ENCODE results near the gene PLCB4. TPM values are rescaled to one million over a fixed set of nuclear protein-coding genes. Genes with fewer than 3 reads are reported as not detected.

The PLCB4 gene
- polyA plus RNA-seq, 1 donor, result 14.6 TPM

- no peak for DNase-seq
- Histone ChIP-seq H3K36me3 (ENCODE audit: control insufficient read depth, insufficient read depth, low read length) (no peaks in the 10 kb centered on the region), H3K4me3 (ENCODE audit: low read length) (no peak overlapping the region), H3K27me3 (ENCODE audit: control insufficient read depth, insufficient read depth, low read length) (no peaks in the 10 kb centered on the region), H3K4me1 (ENCODE audit: control insufficient read depth, insufficient read depth, low read length) (no peaks in the 10 kb centered on the region), H3K9me3 (ENCODE audit: control insufficient read depth, low read depth, low read length) (no peaks in the 10 kb centered on the region), H3K27ac (ENCODE audit: low read length) (no peak overlapping the region)
- WGBS (ENCODE audit: insufficient coverage, low lambda C conversion rate), result 93% methylated on average over 3 of the region's 3 CpGs
Observed at GRCh38 chr20:9482180-9482579, 413.3 kb downstream of the PLCB4 start.

GRCh38 chr20:9483131-9483530 is 414.2 kb downstream of the PLCB4 start:
- Histone ChIP-seq H3K27ac (ENCODE audit: low read length) (no peak overlapping the region), H3K4me1 (ENCODE audit: control insufficient read depth, insufficient read depth, low read length) (no peaks in the 10 kb centered on the region), H3K4me3 (ENCODE audit: low read length) (no peak overlapping the region), H3K36me3 (ENCODE audit: control insufficient read depth, insufficient read depth, low read length) (no peaks in the 10 kb centered on the region), H3K27me3 (ENCODE audit: control insufficient read depth, insufficient read depth, low read length) (no peaks in the 10 kb centered on the region), H3K9me3 (ENCODE audit: control insufficient read depth, low read depth, low read length) (no peaks in the 10 kb centered on the region)
- WGBS (ENCODE audit: insufficient coverage, low lambda C conversion rate), result 100% methylated on average over 1 of the region's 2 CpGs
- DNase-seq, result no peak

- H3K9me3 ChIP-seq (ENCODE audit: control insufficient read depth, low read depth, low read length), result no peaks in the 10 kb centered on the region
- no peaks in the 10 kb centered on the region for H3K27me3 ChIP-seq (ENCODE audit: control insufficient read depth, insufficient read depth, low read length)
- H3K4me1 ChIP-seq (ENCODE audit: control insufficient read depth, insufficient read depth, low read length), result no peaks in the 10 kb centered on the region
- no peaks in the 10 kb centered on the region for H3K36me3 ChIP-seq (ENCODE audit: control insufficient read depth, insufficient read depth, low read length)
- DNase-seq, result no peak
- H3K27ac ChIP-seq (ENCODE audit: low read length), result no peak overlapping the region
- WGBS (ENCODE audit: insufficient coverage, low lambda C conversion rate), result 80% methylated on average over 1 of the region's 9 CpGs
- H3K4me3 ChIP-seq (ENCODE audit: low read length), result no peak overlapping the region
Observed at GRCh38 chr20:9485614-9486340, 416.9 kb downstream of the PLCB4 start.

GRCh38 chr20:9487231-9487630 is 418.3 kb downstream of the PLCB4 start:
- no peak for DNase-seq
- Histone ChIP-seq H3K9me3 (ENCODE audit: control insufficient read depth, low read depth, low read length) (no peaks in the 10 kb centered on the region), H3K27ac (ENCODE audit: low read length) (no peak overlapping the region), H3K27me3 (ENCODE audit: control insufficient read depth, insufficient read depth, low read length) (no peaks in the 10 kb centered on the region), H3K4me3 (ENCODE audit: low read length) (no peak overlapping the region), H3K4me1 (ENCODE audit: control insufficient read depth, insufficient read depth, low read length) (no peaks in the 10 kb centered on the region), H3K36me3 (ENCODE audit: control insufficient read depth, insufficient read depth, low read length) (no peaks in the 10 kb centered on the region)
- 92% methylated on average over 2 of the region's 4 CpGs for WGBS (ENCODE audit: insufficient coverage, low lambda C conversion rate)

- H3K4me1 ChIP-seq (ENCODE audit: control insufficient read depth, insufficient read depth, low read length), result no peaks in the 10 kb centered on the region
- no peaks in the 10 kb centered on the region for H3K27me3 ChIP-seq (ENCODE audit: control insufficient read depth, insufficient read depth, low read length)
- H3K4me3 ChIP-seq (ENCODE audit: low read length), result no peak overlapping the region
- no peak overlapping the region for H3K27ac ChIP-seq (ENCODE audit: low read length)
- WGBS (ENCODE audit: insufficient coverage, low lambda C conversion rate), result 60% methylated on average over 1 of the region's 2 CpGs
- H3K36me3 ChIP-seq (ENCODE audit: control insufficient read depth, insufficient read depth, low read length), result no peaks in the 10 kb centered on the region
- H3K9me3 ChIP-seq (ENCODE audit: control insufficient read depth, low read depth, low read length), result no peaks in the 10 kb centered on the region
- no peak for DNase-seq
Observed at GRCh38 chr20:9488063-9488462, 419.2 kb downstream of the PLCB4 start.

GRCh38 chr20:9490161-9490560 is 421.3 kb downstream of the PLCB4 start:
- DNase-seq, result no peak
- no peak overlapping the region for H3K4me3 ChIP-seq (ENCODE audit: low read length)
- H3K4me1 ChIP-seq (ENCODE audit: control insufficient read depth, insufficient read depth, low read length), result no peaks in the 10 kb centered on the region
- WGBS (ENCODE audit: insufficient coverage, low lambda C conversion rate), result 94% methylated on average over 2 of the region's 3 CpGs
- no peak overlapping the region for H3K27ac ChIP-seq (ENCODE audit: low read length)
- H3K36me3 ChIP-seq (ENCODE audit: control insufficient read depth, insufficient read depth, low read length), result no peaks in the 10 kb centered on the region
- H3K9me3 ChIP-seq (ENCODE audit: control insufficient read depth, low read depth, low read length), result no peaks in the 10 kb centered on the region
- H3K27me3 ChIP-seq (ENCODE audit: control insufficient read depth, insufficient read depth, low read length), result no peaks in the 10 kb centered on the region

GRCh38 chr20:9490631-9491030 is 421.7 kb downstream of the PLCB4 start:
- no peak overlapping the region for H3K4me3 ChIP-seq (ENCODE audit: low read length)
- H3K36me3 ChIP-seq (ENCODE audit: control insufficient read depth, insufficient read depth, low read length), result no peaks in the 10 kb centered on the region
- H3K9me3 ChIP-seq (ENCODE audit: control insufficient read depth, low read depth, low read length), result no peaks in the 10 kb centered on the region
- no peak overlapping the region for H3K27ac ChIP-seq (ENCODE audit: low read length)
- no peaks in the 10 kb centered on the region for H3K4me1 ChIP-seq (ENCODE audit: control insufficient read depth, insufficient read depth, low read length)
- WGBS (ENCODE audit: insufficient coverage, low lambda C conversion rate), result 100% methylated on average over 1 of the region's 3 CpGs
- no peaks in the 10 kb centered on the region for H3K27me3 ChIP-seq (ENCODE audit: control insufficient read depth, insufficient read depth, low read length)
- DNase-seq, result no peak

- DNase-seq, result no peak
- no peaks in the 10 kb centered on the region for H3K4me1 ChIP-seq (ENCODE audit: control insufficient read depth, insufficient read depth, low read length)
- H3K36me3 ChIP-seq (ENCODE audit: control insufficient read depth, insufficient read depth, low read length), result no peaks in the 10 kb centered on the region
- H3K27me3 ChIP-seq (ENCODE audit: control insufficient read depth, insufficient read depth, low read length), result no peaks in the 10 kb centered on the region
- no peak overlapping the region for H3K4me3 ChIP-seq (ENCODE audit: low read length)
- no peaks in the 10 kb centered on the region for H3K9me3 ChIP-seq (ENCODE audit: control insufficient read depth, low read depth, low read length)
- WGBS (ENCODE audit: insufficient coverage, low lambda C conversion rate), result no CpG with 5 or more reads among the region's 1 CpG
- H3K27ac ChIP-seq (ENCODE audit: low read length), result no peak overlapping the region
Observed at GRCh38 chr20:9491324-9491723, 422.4 kb downstream of the PLCB4 start.

- no peak overlapping the region for H3K4me3 ChIP-seq (ENCODE audit: low read length)
- no peak overlapping the region for H3K27ac ChIP-seq (ENCODE audit: low read length)
- H3K27me3 ChIP-seq (ENCODE audit: control insufficient read depth, insufficient read depth, low read length), result no peaks in the 10 kb centered on the region
- no peaks in the 10 kb centered on the region for H3K9me3 ChIP-seq (ENCODE audit: control insufficient read depth, low read depth, low read length)
- H3K36me3 ChIP-seq (ENCODE audit: control insufficient read depth, insufficient read depth, low read length), result no peaks in the 10 kb centered on the region
- WGBS (ENCODE audit: insufficient coverage, low lambda C conversion rate), result 20% methylated on average over 1 of the region's 4 CpGs
- DNase-seq, result no peak
- no peaks in the 10 kb centered on the region for H3K4me1 ChIP-seq (ENCODE audit: control insufficient read depth, insufficient read depth, low read length)
Observed at GRCh38 chr20:9492067-9492466, 423.2 kb downstream of the PLCB4 start.

- no peak overlapping the region for H3K27ac ChIP-seq (ENCODE audit: low read length)
- no peak overlapping the region for H3K4me3 ChIP-seq (ENCODE audit: low read length)
- no peaks in the 10 kb centered on the region for H3K27me3 ChIP-seq (ENCODE audit: control insufficient read depth, insufficient read depth, low read length)
- no peaks in the 10 kb centered on the region for H3K36me3 ChIP-seq (ENCODE audit: control insufficient read depth, insufficient read depth, low read length)
- H3K4me1 ChIP-seq (ENCODE audit: control insufficient read depth, insufficient read depth, low read length), result no peaks in the 10 kb centered on the region
- H3K9me3 ChIP-seq (ENCODE audit: control insufficient read depth, low read depth, low read length), result no peaks in the 10 kb centered on the region
- WGBS (ENCODE audit: insufficient coverage, low lambda C conversion rate), result no CpG with 5 or more reads among the region's 2 CpGs
- no peak for DNase-seq
Observed at GRCh38 chr20:9493803-9494202, 424.9 kb downstream of the PLCB4 start.

GRCh38 chr20:9495701-9496100 is 426.8 kb downstream of the PLCB4 start:
- WGBS (ENCODE audit: insufficient coverage, low lambda C conversion rate), result no CpG with 5 or more reads among the region's 2 CpGs
- H3K9me3 ChIP-seq (ENCODE audit: control insufficient read depth, low read depth, low read length), result no peaks in the 10 kb centered on the region

More at GRCh38 chr20:9495701-9496100, 426.8 kb downstream of the PLCB4 start:
- Histone ChIP-seq H3K27ac (ENCODE audit: low read length) (no peak overlapping the region), H3K27me3 (ENCODE audit: control insufficient read depth, insufficient read depth, low read length) (no peaks in the 10 kb centered on the region), H3K4me1 (ENCODE audit: control insufficient read depth, insufficient read depth, low read length) (no peaks in the 10 kb centered on the region), H3K36me3 (ENCODE audit: control insufficient read depth, insufficient read depth, low read length) (no peaks in the 10 kb centered on the region), H3K4me3 (ENCODE audit: low read length) (no peak overlapping the region)
- no peak for DNase-seq

Data from large intestine (tissue), 3 donors.